ENCODE results near the gene WASF2. TPM values are rescaled to one million over a fixed set of nuclear protein-coding genes. Genes with fewer than 3 reads are reported as not detected.

WASF2 gene
- total RNA-seq, 1 donor from 2014 or later = 57.3 TPM

GRCh38 chr1:27360159-27361043 lies 129.6 kb downstream of the WASF2 start:
- intact Hi-C loops (cut with DNase I) = no loop called here
- DNase-seq (ENCODE audit: missing footprints) (peak; percentile 81), ATAC-seq (no peak)

- no peak for DNase-seq (ENCODE audit: missing footprints)
- intact Hi-C loops (cut with DNase I) = loop anchor here (5.0 kb wide), 1 partner anchor 33 kb away; the partner anchor contains the start of gene GPR3
- ATAC-seq = no peak
These were observed 130.2 kb downstream of the WASF2 start for GRCh38 chr1:27359822-27360158.

- no peak for DNase-seq (ENCODE audit: missing footprints)
- no peak for ATAC-seq
- intact Hi-C loops (cut with DNase I) = loop anchor here (5.0 kb wide), 1 partner anchor 33 kb away; the partner anchor contains the start of gene GPR3
These were observed 131.0 kb downstream of the WASF2 start for GRCh38 chr1:27358928-27359313.

- intact Hi-C loops (cut with DNase I) = loop anchor here (5.0 kb wide), 1 partner anchor 34 kb away; the partner anchor contains the start of gene GPR3
These were observed 131.7 kb downstream of the WASF2 start for GRCh38 chr1:27358038-27358927.

GRCh38 chr1:27357281-27358037 lies 132.5 kb downstream of the WASF2 start:
- intact Hi-C loops (cut with DNase I) = loop anchor here (5.0 kb wide), 1 partner anchor 35 kb away; the partner anchor contains the start of gene GPR3
- DNase-seq (ENCODE audit: missing footprints) = peak; percentile 92
- ATAC-seq = peak; percentile 65

More at GRCh38 chr1:27358038-27358927, 131.7 kb downstream of the WASF2 start:
- ATAC-seq = no peak
- no peak for DNase-seq (ENCODE audit: missing footprints)

GRCh38 chr1:27356619-27357280 lies 133.2 kb downstream of the WASF2 start:
- intact Hi-C loops (cut with DNase I) = loop anchor here (5.0 kb wide), 1 partner anchor 36 kb away; the partner anchor contains the start of gene GPR3
- DNase-seq (ENCODE audit: missing footprints) (no peak), ATAC-seq (no peak)

- DNase-seq (ENCODE audit: missing footprints) = no peak
- no peak for ATAC-seq
- intact Hi-C loops (cut with DNase I) = loop anchor here (5.0 kb wide), 1 partner anchor 36 kb away; the partner anchor contains the start of gene GPR3
These were observed 133.7 kb downstream of the WASF2 start for GRCh38 chr1:27356277-27356618.

GRCh38 chr1:27355683-27356082 lies 134.3 kb downstream of the WASF2 start:
- intact Hi-C loops (cut with DNase I) = loop anchor here (5.0 kb wide), 1 partner anchor 37 kb away; the partner anchor contains the start of gene GPR3
- no peak for ATAC-seq
- no peak for DNase-seq (ENCODE audit: missing footprints)

Other genes starting within 250 kb of the WASF2 start
- 17.9 TPM for gene TMEM222, start 168.0 kb downstream of the WASF2 start, total RNA-seq
- 0.78 TPM for gene SYTL1, start 148.1 kb downstream of the WASF2 start, total RNA-seq
- 51.3 TPM for gene MAP3K6, start 123.2 kb downstream of the WASF2 start, total RNA-seq
- gene FCN3, start 115.3 kb downstream of the WASF2 start, total RNA-seq = 20.7 TPM
- not detected for gene CD164L2, start 106.8 kb downstream of the WASF2 start, total RNA-seq
- not detected for gene GPR3, start 97.5 kb downstream of the WASF2 start, total RNA-seq
- gene AHDC1, start 114.0 kb upstream of the WASF2 start, total RNA-seq = 51.2 TPM
- 5.1 TPM for gene FGR, start 145.0 kb upstream of the WASF2 start, total RNA-seq
- gene IFI6, start 182.0 kb upstream of the WASF2 start, total RNA-seq = 34.6 TPM
- 10.6 TPM for gene FAM76A, start 235.8 kb upstream of the WASF2 start, total RNA-seq